CD4-positive, alpha-beta T cell treated with Interleukin-2 at 100 ng/mL for 4 hours (primary cell): ENCODE measurements around the gene IRF5.

Experiments used
- DNase-seq: peaks from one replicate; pipeline ENCODE4 v3.0.0-alpha.2; 2020; ENCODE audit warnings: low spot score

The IRF5 gene

GRCh38 chr7:128921866-128922440 is 15.8 kb upstream of the IRF5 start:
- DNase-seq, result no peak

GRCh38 chr7:128922496-128923410 is 15.0 kb upstream of the IRF5 start:
- DNase-seq, result no peak

- DNase-seq, result no peak
Observed at GRCh38 chr7:128923411-128923800, 14.3 kb upstream of the IRF5 start.

GRCh38 chr7:128924707-128925588 is 12.8 kb upstream of the IRF5 start:
- no peak for DNase-seq

GRCh38 chr7:128928159-128928813 is 9.4 kb upstream of the IRF5 start:
- DNase-seq, result no peak

- DNase-seq, result no peak
Observed at GRCh38 chr7:128928882-128929788, 8.6 kb upstream of the IRF5 start.

- no peak for DNase-seq
Observed at GRCh38 chr7:128931190-128931798, 6.4 kb upstream of the IRF5 start.

- no peak for DNase-seq
Observed at GRCh38 chr7:128931965-128932861, 5.5 kb upstream of the IRF5 start.

GRCh38 chr7:128932862-128933179 is 4.9 kb upstream of the IRF5 start:
- DNase-seq, result no peak

GRCh38 chr7:128933180-128933891 is 4.4 kb upstream of the IRF5 start:
- peak; percentile 57 for DNase-seq

- DNase-seq, result no peak
Observed at GRCh38 chr7:128934361-128935341, 3.1 kb upstream of the IRF5 start.

- DNase-seq, result no peak
Observed at GRCh38 chr7:128935342-128935730, 2.4 kb upstream of the IRF5 start.

GRCh38 chr7:128936798-128937197 is 929 bp upstream of the IRF5 start:
- no peak for DNase-seq

GRCh38 chr7:128937271-128937646 is 468 bp upstream of the IRF5 start:
- no peak for DNase-seq

- DNase-seq, result peak; percentile 17
Observed at GRCh38 chr7:128938544-128939074, 882 bp downstream of the IRF5 start.

- peak; percentile 19 for DNase-seq
Observed at GRCh38 chr7:128939075-128939860, 1.5 kb downstream of the IRF5 start.
